T-helper 2 cell treated with Interferon-gamma antibody and Interleukin-4, amounts not matched to agents 100 ng/mL and 5 ng/mL, for 36 hours (primary cell): ENCODE results near the gene CSF3R. TPM values are rescaled to one million over a fixed set of nuclear protein-coding genes. Genes with fewer than 3 reads are reported as not detected.

Source experiments
- intact Hi-C: fragments of 100-400 bp; cut with micrococcal nuclease; formaldehyde crosslinking; loops from one replicate; pipeline ENCODE4 v1.15.1; 2023
- total RNA-seq: library from RNA; stranded (reverse); gene quantifications from 2 replicates; pipeline ENCODE4 v1.2.3, GENCODE V29; 2022

CSF3R gene
- total RNA-seq: 0.93 and 1.2 TPM in 2 replicates

DNA sequence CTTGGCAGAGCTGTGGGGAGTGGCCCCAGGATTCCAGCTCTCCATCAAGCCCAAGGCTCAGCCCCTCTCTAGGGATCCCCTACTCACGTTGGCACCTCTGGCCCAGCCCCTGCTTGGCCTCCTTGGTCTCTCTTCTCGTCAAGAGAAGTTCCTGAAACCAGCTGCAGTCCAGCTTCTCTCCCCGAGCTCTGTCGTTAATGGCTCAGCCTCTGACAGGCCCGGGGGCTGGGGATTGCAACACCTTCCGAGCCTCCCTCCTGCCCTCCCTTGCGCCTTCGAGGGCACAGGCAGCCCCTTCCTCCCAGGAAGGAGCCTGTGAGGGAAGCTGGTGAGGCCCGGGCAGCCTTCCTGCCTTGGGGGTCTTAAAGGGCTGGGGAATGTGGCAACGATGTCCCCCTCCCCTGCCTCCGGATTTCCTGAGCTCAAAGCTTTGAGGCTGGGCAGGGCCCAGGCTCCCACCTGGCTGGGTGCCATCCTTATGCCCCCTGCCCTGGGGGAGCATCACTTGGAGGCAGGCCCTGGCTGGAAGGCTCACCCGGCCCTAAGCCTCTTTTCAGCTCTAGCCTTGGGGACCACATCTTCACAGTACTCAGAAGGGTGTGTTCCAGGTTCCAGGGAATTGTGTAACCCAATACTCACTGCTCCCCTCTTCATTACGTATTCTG, at the start of gene CSF3R:
CSF3R (minus strand) TSS at position 190 of the 665 bp plus-strand sequence. CDS start 3,417 bp downstream, outside the sequence.
- intact Hi-C loops: no loop called here

GRCh38 chr1:36531833-36532232, 49.1 kb upstream of the CSF3R start:
- intact Hi-C loops: no loop called here

- intact Hi-C loops: no loop called here
Observed at GRCh38 chr1:36530791-36531190, 48.1 kb upstream of the CSF3R start.

GRCh38 chr1:36530261-36530660, 47.5 kb upstream of the CSF3R start:
- intact Hi-C loops: no loop called here

DNA sequence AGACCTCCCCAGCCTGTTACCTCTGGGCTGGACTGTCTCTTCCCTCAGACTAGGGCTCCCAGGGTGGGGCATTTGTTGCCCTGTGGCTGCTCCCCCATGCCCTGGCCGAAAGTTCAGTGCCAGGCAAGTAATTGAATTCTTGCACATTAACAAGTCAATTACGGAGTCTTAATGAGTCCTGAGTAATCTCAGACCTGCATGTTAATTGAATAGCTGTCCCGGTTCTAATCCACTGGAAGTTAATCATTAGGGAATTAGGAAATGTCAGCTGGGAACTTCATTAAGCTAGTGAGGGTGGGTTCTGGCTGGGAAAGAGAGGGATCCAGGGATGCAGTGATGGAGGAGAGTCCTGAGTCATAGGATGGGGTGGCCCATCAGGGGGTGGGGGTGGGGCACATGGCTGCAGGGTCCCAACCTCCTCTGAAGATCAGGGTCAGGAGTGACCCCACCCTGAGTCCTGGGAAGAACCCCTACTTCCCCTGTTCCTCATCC, 47.1 kb upstream of the CSF3R start:
- intact Hi-C loops: no loop called here

GRCh38 chr1:36528361-36529349, 45.9 kb upstream of the CSF3R start:
- intact Hi-C loops: no loop called here

GRCh38 chr1:36525166-36525565, 42.5 kb upstream of the CSF3R start:
- intact Hi-C loops: no loop called here

GRCh38 chr1:36524359-36525062, 41.8 kb upstream of the CSF3R start:
- intact Hi-C loops: no loop called here

DNA sequence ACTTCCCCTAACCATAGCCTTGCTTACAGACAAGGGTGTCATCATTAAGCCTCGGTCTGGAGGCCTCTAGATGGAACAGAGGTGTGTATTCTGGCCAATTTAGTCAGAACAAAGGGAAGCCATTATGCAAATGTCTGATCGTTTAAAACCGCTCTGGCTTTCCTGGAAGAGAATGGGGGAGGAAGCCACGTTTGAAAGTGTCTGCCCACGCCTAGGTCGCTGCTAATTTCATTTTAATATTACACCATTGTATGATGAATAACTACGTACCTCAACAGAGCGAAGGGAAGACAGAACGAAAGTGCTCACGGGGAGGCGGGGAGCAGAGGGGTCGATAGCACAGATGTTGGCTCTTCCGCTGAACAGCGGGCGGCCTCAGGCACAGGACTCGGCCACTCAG, 41.1 kb upstream of the CSF3R start:
- intact Hi-C loops: no loop called here

DNA sequence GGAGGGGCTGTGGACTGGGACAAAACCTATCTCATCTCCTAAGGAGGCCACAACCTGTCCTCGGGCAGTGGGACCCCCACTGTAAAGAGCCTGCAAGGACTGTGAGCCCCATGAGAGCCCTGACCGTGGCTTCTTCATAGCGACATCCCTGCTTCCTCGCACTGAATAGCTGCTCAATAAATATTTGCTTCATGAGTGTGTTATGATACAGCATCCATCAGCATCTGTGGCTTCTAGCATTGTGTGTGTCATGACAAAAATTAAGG, 40.5 kb upstream of the CSF3R start:
- intact Hi-C loops: no loop called here

DNA sequence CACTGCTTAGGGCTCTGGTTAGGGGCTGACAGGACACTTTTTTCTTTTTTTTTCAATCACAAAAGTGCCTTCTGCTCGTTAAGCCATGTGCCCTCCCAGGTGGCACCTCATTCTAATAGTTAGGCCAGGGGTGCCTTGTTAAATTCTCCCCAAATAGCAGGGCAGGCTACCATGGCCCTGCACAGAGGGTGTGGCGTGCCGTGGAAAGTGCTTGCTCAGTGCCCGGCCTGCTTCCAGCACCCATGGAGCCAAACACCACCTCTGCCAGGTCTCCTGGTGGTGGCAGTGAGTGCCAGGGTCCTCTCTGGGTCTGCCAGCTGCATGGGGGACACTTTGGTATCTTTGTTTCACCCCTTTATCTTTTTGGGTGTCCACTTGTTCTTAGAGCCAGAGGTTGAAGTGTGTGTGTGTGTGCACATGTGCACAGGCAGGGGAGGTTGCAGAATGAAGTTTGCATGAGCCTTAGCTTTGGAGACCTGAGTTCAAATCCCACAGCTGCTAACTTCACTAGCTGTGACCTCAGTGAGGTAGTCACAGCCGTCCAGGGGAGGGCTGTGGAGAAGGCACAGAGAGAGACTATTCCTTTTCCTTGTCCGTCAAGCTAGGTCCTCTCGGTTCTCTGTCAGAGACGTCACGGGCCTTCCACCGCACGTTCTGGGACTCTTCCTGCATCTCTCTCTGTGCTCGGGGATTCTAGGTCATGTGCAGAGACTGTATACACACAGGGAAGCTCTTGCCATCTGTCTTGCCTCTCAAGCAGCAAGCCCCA, 39.9 kb upstream of the CSF3R start:
- intact Hi-C loops: no loop called here

DNA sequence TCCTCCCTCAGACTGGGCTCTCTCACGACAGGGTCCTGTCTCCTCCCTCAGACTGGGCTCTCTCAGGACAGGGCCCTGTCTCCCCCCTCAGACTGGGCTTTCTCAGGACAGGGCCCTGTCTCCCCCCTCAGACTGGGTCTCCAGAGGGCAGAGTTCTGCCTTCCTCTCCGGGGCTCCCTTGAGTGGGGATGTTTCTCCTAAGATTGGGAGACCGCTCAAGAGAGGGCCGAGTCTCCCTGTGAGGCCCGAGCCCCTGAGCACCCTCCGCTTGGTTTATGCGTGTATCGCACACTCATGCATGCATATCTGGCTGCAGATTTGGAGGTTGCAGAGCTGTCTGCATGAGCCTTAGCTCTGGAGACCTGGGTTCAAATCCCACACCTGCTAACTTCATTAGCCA, 39.3 kb upstream of the CSF3R start:
- intact Hi-C loops: no loop called here

- intact Hi-C loops: no loop called here
Observed at GRCh38 chr1:36520771-36521420, 38.2 kb upstream of the CSF3R start.

DNA sequence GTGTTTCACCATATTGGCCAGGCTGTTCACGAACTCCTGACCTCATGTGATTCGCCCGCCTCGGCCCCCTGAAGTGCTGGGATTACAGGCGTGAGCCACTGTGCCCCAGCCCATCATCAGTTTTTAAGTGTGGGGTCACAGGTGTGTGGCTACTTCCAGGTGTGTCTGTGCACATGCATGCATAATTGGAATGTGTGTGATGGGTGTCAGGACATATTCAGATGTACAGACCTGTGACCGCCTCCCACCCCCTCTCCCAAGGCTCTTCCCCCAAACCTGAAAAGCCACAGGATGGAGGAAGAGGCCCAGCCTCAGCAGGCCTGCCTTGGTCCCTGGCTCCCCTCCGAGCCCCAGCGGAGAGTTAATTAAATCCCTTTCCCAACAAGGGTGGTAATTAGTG, 37.3 kb upstream of the CSF3R start:
- intact Hi-C loops: no loop called here

DNA sequence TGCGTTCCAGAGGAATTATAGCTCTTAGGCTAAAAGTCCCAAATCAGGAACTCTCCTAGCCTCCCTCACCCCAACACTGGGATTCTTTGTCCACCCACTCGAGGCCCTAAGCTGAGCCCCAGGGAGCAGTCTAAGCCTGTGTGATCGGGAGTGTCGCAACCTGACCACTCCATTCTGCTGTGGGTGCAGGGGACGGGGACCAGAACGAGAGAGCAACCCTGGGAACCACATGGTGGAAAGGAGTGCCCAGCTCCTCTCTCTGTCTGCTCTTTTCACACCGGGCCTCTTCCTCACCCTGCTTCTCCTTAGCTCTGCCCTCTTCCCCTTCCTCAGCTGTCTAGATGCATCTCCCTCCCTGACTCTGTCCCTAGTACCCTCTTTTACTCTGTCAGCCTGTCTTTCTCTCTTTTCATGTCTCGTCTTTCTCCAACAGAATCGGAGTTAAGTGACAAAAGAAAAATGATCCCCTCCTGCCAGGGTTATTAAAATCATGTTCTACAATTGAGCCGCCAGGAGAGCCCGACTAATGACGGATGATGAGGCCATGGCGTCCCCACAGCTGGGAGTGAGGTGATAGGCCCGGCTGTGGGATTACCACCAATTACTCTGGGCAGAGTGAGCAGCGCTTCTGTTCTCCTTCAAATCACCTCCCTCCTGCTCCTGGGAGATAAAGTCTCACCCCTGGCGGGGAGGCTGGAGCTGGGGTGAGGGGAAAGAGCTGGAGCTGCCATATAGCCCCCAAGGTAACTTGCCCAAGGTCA, 34.5 kb upstream of the CSF3R start:
- intact Hi-C loops: no loop called here

DNA sequence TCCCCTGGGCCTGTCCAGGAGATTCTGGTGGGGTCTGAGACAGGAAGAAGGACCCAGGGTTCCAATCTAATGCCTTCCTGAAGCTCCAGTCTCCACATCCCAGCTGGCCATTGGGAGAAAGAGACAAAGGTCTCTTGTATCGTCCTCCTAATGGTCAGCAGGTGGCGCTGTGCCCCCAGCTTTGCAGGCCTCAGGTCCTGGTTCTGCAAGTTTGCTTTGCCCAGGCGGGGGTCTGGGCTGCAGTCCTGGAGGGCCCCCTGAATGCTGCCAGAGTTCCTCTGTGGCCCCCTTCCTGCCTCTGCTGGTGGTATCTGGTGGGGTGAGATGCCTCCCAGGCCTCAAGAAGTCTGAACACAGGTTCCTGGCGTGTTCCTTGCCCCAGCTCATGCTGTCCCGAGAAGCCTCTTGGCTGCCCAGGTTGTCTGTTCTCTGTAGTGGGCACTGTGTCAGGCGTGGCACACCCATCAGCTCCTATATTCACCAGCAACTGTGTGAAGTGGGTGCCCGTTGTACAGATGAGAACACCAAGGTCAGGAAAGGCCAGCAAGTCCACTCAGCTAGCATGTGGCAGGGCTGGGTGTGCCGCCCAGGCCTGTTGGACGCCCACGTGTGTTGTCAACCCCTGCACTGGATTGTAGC, 33.8 kb upstream of the CSF3R start:
- intact Hi-C loops: no loop called here

GRCh38 chr1:36515315-36516138, 32.8 kb upstream of the CSF3R start:
- intact Hi-C loops: no loop called here

- intact Hi-C loops: no loop called here
Observed at GRCh38 chr1:36514501-36514900, 31.8 kb upstream of the CSF3R start.
